Trophoblast cell (in vitro differentiated cells and primary cell): ENCODE results near the gene PREPL.
A peak's percentile ranks its signal among the peaks of the same experiment; 100 is the strongest.

Experiments used
- DNase-seq, 2 donors: peaks; one replicate each; pipeline ENCODE4 v3.0.0-alpha.2; 2016
- H2AFZ ChIP-seq: 2 replicates; pipeline ENCODE4 v1.6.1; 2013; ENCODE audit warnings: low read length, moderate library complexity, mild to moderate bottlenecking; ENCODE audit not compliant: insufficient read depth, poor library complexity
- H2AK5ac ChIP-seq: 2 replicates; pipeline ENCODE4 v1.6.1; 2013; ENCODE audit warnings: mild to moderate bottlenecking, low read length
- H2BK120ac ChIP-seq: 2 replicates; pipeline ENCODE4 v1.6.1; 2013; ENCODE audit warnings: low read length, mild to moderate bottlenecking, moderate library complexity; ENCODE audit not compliant: insufficient read depth, poor library complexity
- H2BK12ac ChIP-seq: 2 replicates; pipeline ENCODE4 v1.6.1; 2013; ENCODE audit warnings: mild to moderate bottlenecking, low read length, moderate library complexity
- H2BK5ac ChIP-seq: 2 replicates; pipeline ENCODE4 v1.6.1; 2013; ENCODE audit warnings: low read length, low read depth, moderate library complexity, mild to moderate bottlenecking; ENCODE audit not compliant: poor library complexity
- H3K14ac ChIP-seq: 2 replicates; pipeline ENCODE4 v1.6.1; 2013; ENCODE audit warnings: mild to moderate bottlenecking, low read length
- H3K18ac ChIP-seq: 2 replicates; pipeline ENCODE4 v1.6.1; 2013; ENCODE audit warnings: mild to moderate bottlenecking, low read length
- H3K23ac ChIP-seq: 2 replicates; pipeline ENCODE4 v1.6.1; 2013; ENCODE audit warnings: low read length
- H3K27ac ChIP-seq: 2 replicates; pipeline ENCODE4 v1.5.1; 2013; ENCODE audit warnings: low read depth, mild to moderate bottlenecking, inconsistent platforms, low read length, moderate library complexity
- H3K27me3 ChIP-seq: 2 replicates; pipeline ENCODE4 v1.6.1; 2013; ENCODE audit warnings: inconsistent platforms, mild to moderate bottlenecking, low read length, moderate library complexity; ENCODE audit not compliant: insufficient read depth
- H3K36me3 ChIP-seq, 2 experiments: 1 replicate in 1 of 2; 2 replicates in 1 of 2; pipeline ENCODE4 v1.6.1; 2013; ENCODE audit warnings: low read length in 2 of 2, mild to moderate bottlenecking in 2 of 2, moderate library complexity in 1 of 2; ENCODE audit not compliant: insufficient read depth in 2 of 2, control insufficient read depth in 1 of 2
- H3K4ac ChIP-seq: 2 replicates; pipeline ENCODE4 v1.6.1; 2013; ENCODE audit warnings: low read depth, mild to moderate bottlenecking, low read length, moderate library complexity
- H3K4me1 ChIP-seq, 2 experiments: 1 replicate in 1 of 2; 2 replicates in 1 of 2; pipeline ENCODE4 v1.6.1; 2013; ENCODE audit warnings: low read length in 2 of 2, mild to moderate bottlenecking in 2 of 2, moderate library complexity in 1 of 2; ENCODE audit not compliant: insufficient read depth in 2 of 2, control insufficient read depth in 1 of 2
- H3K4me2 ChIP-seq: 2 replicates; pipeline ENCODE4 v1.6.1; 2013; ENCODE audit warnings: inconsistent platforms, mild to moderate bottlenecking, low read length, moderate library complexity
- H3K4me3 ChIP-seq: 2 replicates; pipeline ENCODE4 v1.5.1; 2013; ENCODE audit warnings: mild to moderate bottlenecking, low read depth, low read length, inconsistent platforms
- H3K79me1 ChIP-seq: one replicate; pipeline ENCODE4 v1.6.1; 2013; ENCODE audit warnings: low read length
- H3K79me2 ChIP-seq: 2 replicates; pipeline ENCODE4 v1.6.1; 2013; ENCODE audit warnings: low read length, mild to moderate bottlenecking; ENCODE audit not compliant: control insufficient read depth, insufficient read depth, poor library complexity
- H3K9ac ChIP-seq: 2 replicates; pipeline ENCODE4 v1.6.1; 2013; ENCODE audit warnings: mild to moderate bottlenecking, low read length
- H3K9me3 ChIP-seq: 2 replicates; pipeline ENCODE4 v1.6.1; 2013; ENCODE audit warnings: low read depth, mild to moderate bottlenecking, control low read depth, inconsistent platforms, low read length; ENCODE audit not compliant: insufficient read depth
- H4K12ac ChIP-seq: 2 replicates; pipeline ENCODE4 v1.6.1; 2013; ENCODE audit warnings: low read depth, mild to moderate bottlenecking, low read length, moderate library complexity
- H4K8ac ChIP-seq: 2 replicates; pipeline ENCODE4 v1.6.1; 2013; ENCODE audit warnings: low read depth, mild to moderate bottlenecking, low read length, moderate library complexity
- H4K91ac ChIP-seq: one replicate; pipeline ENCODE4 v1.6.1; 2013; ENCODE audit warnings: low read depth, mild to moderate bottlenecking, low read length, moderate library complexity
- WGBS: extraction: QIAGEN DNeasy Blood & Tissue Kit; methylation state at CpG from one replicate; pipeline ENCODE4 v1.1.7; 2013; ENCODE audit warnings: missing lambda C conversion rate; ENCODE audit not compliant: insufficient read length, insufficient coverage; ENCODE audit errors: extremely low coverage; 5-methylcytosine and 5-hydroxymethylcytosine counted together

The PREPL gene

DNA sequence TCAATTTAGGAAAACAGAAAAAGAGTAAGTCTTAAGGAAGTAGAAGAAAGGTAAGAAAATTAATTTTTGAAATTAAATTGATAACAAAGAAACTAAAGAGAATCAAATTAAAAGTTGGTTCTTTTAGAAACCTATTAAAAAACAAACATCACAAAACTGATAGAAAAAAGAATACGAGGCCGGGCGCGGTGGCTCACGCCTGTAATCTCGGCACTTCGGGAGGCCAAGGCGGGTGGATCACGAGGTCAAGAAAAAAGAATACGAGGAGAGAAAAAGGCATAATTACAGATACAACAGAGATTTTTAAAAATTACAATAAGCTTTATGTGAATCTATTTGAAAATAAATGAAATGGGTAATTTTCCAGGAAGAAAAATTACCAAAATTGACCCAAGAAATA lies 11.8 kb downstream of the PREPL start:
- no peak for DNase-seq
- WGBS: no CpG with 5 or more reads among the region's 10 CpGs

DNA sequence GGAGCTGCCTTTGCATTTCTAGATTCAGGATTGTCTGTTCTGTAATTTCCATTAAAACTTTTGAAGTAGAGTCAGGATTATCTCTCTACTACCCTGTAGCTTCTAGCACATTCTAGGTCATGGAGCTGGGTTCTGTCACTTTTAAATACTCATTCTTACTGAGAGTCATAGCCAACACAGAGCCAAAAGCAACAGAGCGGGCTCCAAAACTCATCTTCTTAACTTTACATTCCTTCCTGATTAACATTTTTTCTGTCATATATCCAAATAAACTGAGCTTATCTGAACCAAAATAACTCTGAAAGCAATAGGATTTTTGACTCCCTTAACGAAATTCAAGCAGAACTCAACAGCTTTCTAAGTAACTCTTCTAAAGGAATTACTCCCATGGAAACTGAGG lies 12.9 kb downstream of the PREPL start:
- Histone ChIP-seq H3K23ac (no peak overlapping the region), H3K14ac (no peak overlapping the region), H4K12ac (no peak overlapping the region), H4K8ac (no peak overlapping the region), H3K4ac (no peak overlapping the region), H2AK5ac (no peak overlapping the region), H2AFZ (no peak overlapping the region), H3K4me3 (no peak overlapping the region), H3K79me1 (no peaks in the 10 kb centered on the region), H2BK120ac (no peak overlapping the region), H3K79me2 (no peaks in the 10 kb centered on the region), H3K27me3 (no peaks in the 10 kb centered on the region), H3K18ac (no peak overlapping the region), H3K4me2 (no peak overlapping the region), H3K9ac (no peak overlapping the region), H3K36me3 (peaks cover 0 to 2% of the 10 kb centered on the region in 2 experiments), H4K91ac (no peak overlapping the region), H2BK5ac (no peak overlapping the region), H2BK12ac (no peak overlapping the region), H3K9me3 (no peaks in the 10 kb centered on the region), H3K27ac (no peak overlapping the region), H3K4me1 (no peaks in the 10 kb centered on the region)
- no CpG with 5 or more reads among the region's 2 CpGs for WGBS
- no peak for DNase-seq

More for the DNA sequence above, 11.8 kb downstream of the PREPL start:
- Histone ChIP-seq H2BK12ac (no peak overlapping the region), H4K91ac (no peak overlapping the region), H3K27ac (no peak overlapping the region), H3K9ac (no peak overlapping the region), H3K4me2 (no peak overlapping the region), H3K4ac (no peak overlapping the region), H4K12ac (no peak overlapping the region), H4K8ac (no peak overlapping the region), H3K4me3 (no peak overlapping the region), H3K23ac (no peak overlapping the region), H2AK5ac (no peak overlapping the region), H2AFZ (no peak overlapping the region), H3K79me2 (no peaks in the 10 kb centered on the region), H3K36me3 (peaks cover 0 to 2% of the 10 kb centered on the region in 2 experiments), H2BK120ac (no peak overlapping the region), H3K18ac (no peak overlapping the region), H3K4me1 (no peaks in the 10 kb centered on the region), H2BK5ac (no peak overlapping the region), H3K27me3 (no peaks in the 10 kb centered on the region), H3K14ac (no peak overlapping the region), H3K79me1 (no peaks in the 10 kb centered on the region), H3K9me3 (no peaks in the 10 kb centered on the region)

GRCh38 chr2:44347526-44347925 lies 13.8 kb downstream of the PREPL start:
- WGBS: no CpG with 5 or more reads among the region's 2 CpGs
- H3K27ac ChIP-seq: no peak overlapping the region

DNA sequence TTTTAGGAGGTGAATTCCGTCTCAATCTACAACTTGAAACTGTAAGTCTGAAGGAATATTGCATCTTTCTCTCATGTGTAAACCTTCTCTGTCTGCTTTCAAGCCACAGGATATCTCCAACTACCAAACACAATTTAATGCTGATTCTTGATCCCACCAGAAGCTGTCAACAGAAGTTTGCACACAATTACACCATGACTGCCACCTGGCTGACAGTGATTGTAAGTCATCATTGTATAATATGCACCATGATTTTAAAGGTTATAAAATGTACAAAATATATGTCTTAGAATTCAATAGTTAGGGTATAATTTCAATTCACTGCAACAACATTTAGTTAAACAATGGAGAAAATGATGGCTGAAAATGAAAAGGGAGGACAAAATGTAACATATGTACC lies 18.4 kb downstream of the PREPL start:
- Histone ChIP-seq H3K4me1 (no peaks in the 10 kb centered on the region), H3K79me2 (no peaks in the 10 kb centered on the region), H3K79me1 (no peaks in the 10 kb centered on the region), H3K18ac (no peak overlapping the region), H3K14ac (no peak overlapping the region), H3K4ac (no peak overlapping the region), H2BK12ac (no peak overlapping the region), H3K36me3 (peaks cover 2 to 5% of the 10 kb centered on the region in 2 experiments), H3K9me3 (no peaks in the 10 kb centered on the region), H3K4me3 (no peak overlapping the region), H2BK5ac (no peak overlapping the region), H3K4me2 (no peak overlapping the region), H3K9ac (no peak overlapping the region), H4K12ac (no peak overlapping the region), H3K27ac (no peak overlapping the region), H3K23ac (no peak overlapping the region), H2BK120ac (no peak overlapping the region), H3K27me3 (no peaks in the 10 kb centered on the region), H2AK5ac (no peak overlapping the region), H4K91ac (no peak overlapping the region), H2AFZ (no peak overlapping the region), H4K8ac (no peak overlapping the region)
- no CpG with 5 or more reads among the region's 1 CpG for WGBS
- peak in 1 of 2 donors; percentile 12 for DNase-seq

More at GRCh38 chr2:44347526-44347925, 13.8 kb downstream of the PREPL start:
- Histone ChIP-seq H3K36me3 (peaks cover 0 to 2% of the 10 kb centered on the region in 2 experiments), H3K9me3 (no peaks in the 10 kb centered on the region), H3K4ac (no peak overlapping the region), H4K8ac (no peak overlapping the region), H2BK12ac (no peak overlapping the region), H2BK5ac (no peak overlapping the region), H2AFZ (no peak overlapping the region), H3K14ac (no peak overlapping the region), H3K9ac (no peak overlapping the region), H3K23ac (no peak overlapping the region), H2AK5ac (no peak overlapping the region), H3K18ac (no peak overlapping the region), H3K4me2 (no peak overlapping the region), H3K79me1 (no peaks in the 10 kb centered on the region), H4K12ac (no peak overlapping the region), H3K4me3 (no peak overlapping the region), H4K91ac (no peak overlapping the region), H3K4me1 (no peaks in the 10 kb centered on the region), H2BK120ac (no peak overlapping the region), H3K27me3 (no peaks in the 10 kb centered on the region), H3K79me2 (no peaks in the 10 kb centered on the region)
- DNase-seq: no peak
